Karpas-422 (cell line): ENCODE data around the gene MRPL9. TPM values are rescaled to one million over a fixed set of nuclear protein-coding genes. Genes with fewer than 3 reads are reported as not detected.

Source experiments
- DNase-seq: peaks from one replicate; pipeline ENCODE4 v3.0.0-alpha.2; 2015
- H2AFZ ChIP-seq: fragments of 200-600 bp; sonication (generic); 2 replicates; pipeline ENCODE4 v1.6.1; 2014; ENCODE audit warnings: antibody characterized with exemption, low read length, mixed read lengths
- H3K27ac ChIP-seq: fragments of 200-600 bp; sonication (generic); 2 replicates; pipeline ENCODE4 v1.5.1; 2014; ENCODE audit warnings: mild to moderate bottlenecking, low read length, moderate library complexity
- H3K27me3 ChIP-seq: fragments of 200-600 bp; sonication (generic); 2 replicates; pipeline ENCODE4 v1.6.1; 2014; ENCODE audit warnings: low read length, mixed read lengths
- H3K36me3 ChIP-seq: fragments of 200-600 bp; sonication (generic); 2 replicates; pipeline ENCODE4 v1.6.1; 2014; ENCODE audit warnings: low read length, mixed read lengths; ENCODE audit not compliant: insufficient read depth
- H3K4me1 ChIP-seq: fragments of 200-600 bp; sonication (generic); 2 replicates; pipeline ENCODE4 v1.6.1; 2014; ENCODE audit warnings: mild to moderate bottlenecking, low read length, mixed read lengths
- H3K4me2 ChIP-seq: fragments of 200-600 bp; sonication (generic); 2 replicates; pipeline ENCODE4 v1.6.1; 2014; ENCODE audit warnings: low read length, low read depth, mild to moderate bottlenecking; ENCODE audit not compliant: poor library complexity, severe bottlenecking
- H3K4me3 ChIP-seq: fragments of 200-600 bp; sonication (generic); 2 replicates; pipeline ENCODE4 v1.5.1; 2014; ENCODE audit warnings: mild to moderate bottlenecking, antibody characterized with exemption, low read length, mixed read lengths
- H3K79me2 ChIP-seq: fragments of 200-600 bp; sonication (generic); 2 replicates; pipeline ENCODE4 v1.6.1; 2014; ENCODE audit warnings: mild to moderate bottlenecking, low read length, mixed read lengths
- H3K9ac ChIP-seq: fragments of 200-600 bp; sonication (generic); 2 replicates; pipeline ENCODE4 v1.6.0; 2014; ENCODE audit warnings: low read length
- H3K9me2 ChIP-seq: fragments of 200-600 bp; sonication (generic), shearing (Covaris generic); replicated peaks from 2 replicates; pipeline ENCODE4 v1.6.0; 2014; ENCODE audit warnings: mild to moderate bottlenecking, low read length, moderate library complexity; ENCODE audit not compliant: insufficient read depth
- H3K9me3 ChIP-seq: fragments of 300-700, 200-600 bp; sonication (generic); 2 replicates; pipeline ENCODE4 v1.6.1; 2014; ENCODE audit warnings: low read length, mixed read lengths
- H4K20me1 ChIP-seq: fragments of 200-600 bp; sonication (generic); 2 replicates; pipeline ENCODE4 v1.6.1; 2014; ENCODE audit warnings: mild to moderate bottlenecking, antibody characterized with exemption, low read length, low read depth; ENCODE audit not compliant: insufficient read depth
- total RNA-seq: library from RNA; depleted of rRNA; stranded (reverse); fragments of >200 nt; shearing (Covaris generic); gene quantifications from 2 replicates; pipeline ENCODE4 v1.2.3, GENCODE V29; 2014; ENCODE audit warnings: low replicate concordance

MRPL9 gene
- total RNA-seq, 1 experiment from 2014 or later, result 76.8 TPM

- Histone ChIP-seq H3K9me2 (no peaks in the 10 kb centered on the region), H3K79me2 (peaks cover 24% of the 10 kb centered on the region), H3K4me1 (peaks cover 24% of the 10 kb centered on the region), H3K9me3 (no peaks in the 10 kb centered on the region), H3K36me3 (peaks cover 25% of the 10 kb centered on the region; the same call in 1 of the 2 replicates), H3K27me3 (no peaks in the 10 kb centered on the region), H4K20me1 (no peaks in the 10 kb centered on the region), H3K4me2 (peak overlapping the region; percentile 88), H3K9ac (peak overlapping the region; percentile 80), H3K4me3 (peak overlapping the region; percentile 78), H2AFZ (peak overlapping the region; percentile 38; the same call in 1 of the 2 replicates), H3K27ac (peak overlapping the region; percentile 54)
- DNase-seq, result peak; percentile 58
Observed at GRCh38 chr1:151763990-151764389, 694 bp upstream of the MRPL9 start.

- Histone ChIP-seq H3K4me3 (no peak overlapping the region), H4K20me1 (no peaks in the 10 kb centered on the region), H3K9ac (no peak overlapping the region), H3K9me2 (no peaks in the 10 kb centered on the region), H3K36me3 (peaks cover 25% of the 10 kb centered on the region; the same call in 1 of the 2 replicates), H3K4me2 (no peak overlapping the region), H3K27ac (no peak overlapping the region), H3K27me3 (no peaks in the 10 kb centered on the region), H3K79me2 (peaks cover 24% of the 10 kb centered on the region), H3K4me1 (peaks cover 24% of the 10 kb centered on the region), H2AFZ (no peak overlapping the region), H3K9me3 (no peaks in the 10 kb centered on the region)
- no peak for DNase-seq
Observed at GRCh38 chr1:151760597-151761385, 2.5 kb downstream of the MRPL9 start.

GRCh38 chr1:151759241-151759640 is 4.1 kb downstream of the MRPL9 start:
- no peaks in the 10 kb centered on the region for H3K9me2 ChIP-seq
- no peak overlapping the region for H3K4me3 ChIP-seq
- no peak overlapping the region for H2AFZ ChIP-seq
- H3K27me3 ChIP-seq, result no peaks in the 10 kb centered on the region
- DNase-seq, result no peak
- no peaks in the 10 kb centered on the region for H4K20me1 ChIP-seq
- H3K9ac ChIP-seq, result no peak overlapping the region
- H3K36me3 ChIP-seq, result peaks cover 25% of the 10 kb centered on the region; the same call in 1 of the 2 replicates
- no peak overlapping the region for H3K4me2 ChIP-seq
- H3K27ac ChIP-seq, result no peak overlapping the region
- H3K9me3 ChIP-seq, result no peaks in the 10 kb centered on the region
- H3K4me1 ChIP-seq, result peaks cover 15% of the 10 kb centered on the region
- H3K79me2 ChIP-seq, result peaks cover 22% of the 10 kb centered on the region

DNA sequence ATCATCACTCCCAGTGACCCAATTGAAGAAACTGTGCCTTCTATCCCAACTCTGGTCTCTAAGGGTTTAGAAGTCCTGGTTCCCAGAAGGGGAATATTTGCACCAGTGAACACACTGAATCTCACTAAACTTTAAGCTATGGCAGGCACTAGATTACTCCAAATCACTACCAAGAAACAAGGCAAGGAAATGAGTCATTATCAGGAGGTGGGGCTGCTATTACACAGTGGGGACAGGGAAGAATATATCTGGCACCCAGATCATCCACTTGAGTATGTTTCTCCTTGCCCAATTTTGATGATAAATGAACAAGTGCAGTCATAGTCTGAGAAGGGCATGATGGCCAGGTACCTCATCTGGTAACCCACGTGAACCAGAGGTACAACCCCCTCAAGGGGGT is 7.0 kb downstream of the MRPL9 start:
- H3K9ac ChIP-seq, result no peak overlapping the region
- no peaks in the 10 kb centered on the region for H3K79me2 ChIP-seq
- no peak overlapping the region for H3K27ac ChIP-seq
- no peaks in the 10 kb centered on the region for H3K9me2 ChIP-seq
- H3K27me3 ChIP-seq, result no peaks in the 10 kb centered on the region
- H3K4me1 ChIP-seq, result no peaks in the 10 kb centered on the region
- H4K20me1 ChIP-seq, result no peaks in the 10 kb centered on the region
- DNase-seq, result no peak
- H3K4me3 ChIP-seq, result no peak overlapping the region
- no peak overlapping the region for H2AFZ ChIP-seq
- H3K9me3 ChIP-seq, result no peaks in the 10 kb centered on the region
- peaks cover 17% of the 10 kb centered on the region; the same call in 1 of the 2 replicates for H3K36me3 ChIP-seq
- H3K4me2 ChIP-seq, result no peak overlapping the region

DNA sequence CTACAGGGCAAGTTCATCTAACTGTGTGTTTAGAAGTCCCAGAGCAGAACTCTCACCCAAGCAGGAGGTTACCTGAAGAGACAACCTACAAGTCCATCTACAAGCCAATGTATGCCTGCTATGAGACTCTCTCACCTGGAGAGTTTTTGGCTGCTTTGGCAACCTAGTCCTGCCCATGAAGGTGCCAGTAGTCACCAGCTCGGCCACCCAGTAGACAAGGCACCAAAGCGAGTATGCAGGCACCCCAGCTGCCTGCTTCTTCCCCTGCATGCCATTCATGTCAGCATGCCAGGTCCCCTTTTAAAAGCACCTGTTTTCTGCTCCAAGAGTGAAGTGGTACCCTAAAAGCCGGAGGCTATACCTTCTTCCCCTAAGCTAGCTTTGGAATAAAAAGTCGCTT is 21.8 kb downstream of the MRPL9 start:
- Histone ChIP-seq H3K27ac (no peak overlapping the region), H3K36me3 (no peaks in the 10 kb centered on the region), H3K9me3 (peaks cover 7% of the 10 kb centered on the region), H3K9me2 (no peaks in the 10 kb centered on the region), H3K4me2 (no peak overlapping the region), H3K27me3 (no peaks in the 10 kb centered on the region), H2AFZ (no peak overlapping the region), H3K79me2 (no peaks in the 10 kb centered on the region), H4K20me1 (no peaks in the 10 kb centered on the region), H3K4me3 (no peak overlapping the region), H3K9ac (no peak overlapping the region), H3K4me1 (no peaks in the 10 kb centered on the region)
- DNase-seq, result no peak

- H3K9ac ChIP-seq, result no peak overlapping the region
- no peak overlapping the region for H3K4me2 ChIP-seq
- no peaks in the 10 kb centered on the region for H3K4me1 ChIP-seq
- DNase-seq, result no peak
- no peaks in the 10 kb centered on the region for H3K9me2 ChIP-seq
- H2AFZ ChIP-seq, result no peak overlapping the region
- no peaks in the 10 kb centered on the region for H3K36me3 ChIP-seq
- no peaks in the 10 kb centered on the region for H4K20me1 ChIP-seq
- no peak overlapping the region for H3K27ac ChIP-seq
- no peaks in the 10 kb centered on the region for H3K79me2 ChIP-seq
- peaks cover 7% of the 10 kb centered on the region for H3K9me3 ChIP-seq
- no peak overlapping the region for H3K4me3 ChIP-seq
- no peaks in the 10 kb centered on the region for H3K27me3 ChIP-seq
Observed at GRCh38 chr1:151739590-151740355, 23.5 kb downstream of the MRPL9 start.

GRCh38 chr1:151737479-151737878 is 25.8 kb downstream of the MRPL9 start:
- no peaks in the 10 kb centered on the region for H3K27me3 ChIP-seq
- no peaks in the 10 kb centered on the region for H3K9me2 ChIP-seq
- H3K79me2 ChIP-seq, result no peaks in the 10 kb centered on the region
- H3K36me3 ChIP-seq, result no peaks in the 10 kb centered on the region
- no peak overlapping the region for H3K9ac ChIP-seq
- H3K4me2 ChIP-seq, result no peak overlapping the region
- H3K9me3 ChIP-seq, result peaks cover 7% of the 10 kb centered on the region
- no peak overlapping the region for H2AFZ ChIP-seq
- H3K27ac ChIP-seq, result no peak overlapping the region
- no peak overlapping the region for H3K4me3 ChIP-seq
- no peaks in the 10 kb centered on the region for H3K4me1 ChIP-seq
- H4K20me1 ChIP-seq, result no peaks in the 10 kb centered on the region
- DNase-seq, result no peak

DNA sequence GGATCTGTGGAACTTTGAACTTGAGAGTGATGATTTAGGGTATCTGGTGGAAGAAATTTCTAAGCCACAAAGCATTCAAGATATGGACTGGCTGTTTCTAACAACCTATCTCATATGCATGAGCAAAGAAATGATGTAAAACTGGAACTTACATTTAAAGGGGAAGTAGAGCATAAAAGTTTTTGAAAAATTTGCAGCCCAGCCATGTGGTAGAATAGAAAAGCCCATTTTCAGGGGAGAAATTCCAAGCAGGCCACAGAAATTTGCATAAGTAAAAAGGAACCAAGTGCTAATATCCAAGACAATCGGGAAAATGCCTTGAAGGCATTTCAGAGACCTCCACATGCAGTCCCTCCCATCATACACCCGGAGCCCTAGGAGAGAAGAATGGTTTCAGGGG is 26.3 kb downstream of the MRPL9 start:
- no peaks in the 10 kb centered on the region for H3K79me2 ChIP-seq
- H3K4me3 ChIP-seq, result no peak overlapping the region
- H3K4me1 ChIP-seq, result no peaks in the 10 kb centered on the region
- H3K36me3 ChIP-seq, result no peaks in the 10 kb centered on the region
- no peak overlapping the region for H3K4me2 ChIP-seq
- no peaks in the 10 kb centered on the region for H4K20me1 ChIP-seq
- H3K9ac ChIP-seq, result no peak overlapping the region
- no peaks in the 10 kb centered on the region for H3K27me3 ChIP-seq
- peaks cover 7% of the 10 kb centered on the region for H3K9me3 ChIP-seq
- H3K27ac ChIP-seq, result no peak overlapping the region
- H2AFZ ChIP-seq, result no peak overlapping the region
- DNase-seq, result no peak
- no peaks in the 10 kb centered on the region for H3K9me2 ChIP-seq
